ENCODE data around the gene TKTL1.

DNA sequence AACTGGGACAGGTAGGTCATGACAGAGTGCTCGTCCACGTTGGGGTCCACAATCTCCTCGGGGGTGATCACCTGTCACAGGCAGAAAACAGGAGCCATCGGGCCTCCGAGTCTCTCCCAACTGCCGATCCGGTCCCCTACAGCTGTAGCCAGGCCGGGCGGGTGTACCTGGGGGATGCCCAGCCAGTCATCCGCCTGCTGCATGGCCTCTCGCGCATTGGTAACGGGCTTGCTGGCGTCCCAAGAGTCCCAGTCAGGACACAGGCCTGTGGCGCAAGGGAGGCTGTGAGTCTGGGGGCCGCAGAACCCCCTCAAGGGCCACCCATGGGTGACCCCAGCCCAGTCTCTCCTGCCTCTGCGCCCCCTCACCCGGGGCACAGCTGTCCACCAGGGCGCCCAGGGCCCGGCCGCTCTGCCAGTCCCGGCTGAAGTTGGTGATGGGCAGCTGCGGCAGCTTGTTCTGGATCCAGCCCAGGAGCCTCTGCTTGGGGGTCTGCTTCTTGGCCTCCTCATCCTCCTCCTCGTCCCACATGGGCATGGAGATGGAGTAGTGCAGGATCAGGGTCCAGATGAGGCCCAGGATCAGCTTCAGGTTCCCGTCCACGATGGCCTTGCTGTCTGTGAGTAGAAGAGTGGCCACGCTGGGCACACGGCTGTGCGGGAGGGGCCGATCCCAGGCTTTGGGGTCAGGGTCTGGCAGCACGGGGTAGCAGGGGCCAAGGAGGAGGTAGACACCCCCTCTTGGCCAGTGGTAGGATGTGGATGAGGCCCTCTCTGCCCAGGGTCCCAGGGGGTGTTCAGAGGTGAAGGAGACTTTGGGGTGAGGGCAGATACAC, 72.1 kb downstream of the TKTL1 start:
- TF ChIP-seq EZH2phosphoT487 (IDR thresholded peaks at IDR 0.05; ENCODE audit: insufficient read depth, low read depth) (no peak), EZH2 (IDR thresholded peaks at IDR 0.05; ENCODE audit: insufficient read depth, poor library complexity, severe bottlenecking) (no peak)
